Stomach (tissue), 9 donors: ENCODE measurements around the gene HTR2B. TPM values are rescaled to one million over a fixed set of nuclear protein-coding genes. Genes with fewer than 3 reads are reported as not detected.

Source experiments
- DNase-seq, 2 donors: peaks; one replicate each; pipeline versions ENCODE4 v3.0.0 to v3.0.0-alpha.2; 2013 to 2019
- H3K27ac ChIP-seq, 5 donors: fragments of 200-600 bp in 4 of 5; sonication (generic) in 4 of 5; one replicate each; pipeline ENCODE4 v1.5.1; 2013 to 2019; ENCODE audit warnings: mild to moderate bottlenecking in 1 of 5, moderate library complexity in 1 of 5
- H3K27me3 ChIP-seq, 3 donors: fragments of 200-600 bp; sonication (generic); one replicate each; pipeline ENCODE4 v1.5.1; 2017 to 2019; ENCODE audit warnings: mixed run types in 1 of 3
- H3K36me3 ChIP-seq, 4 donors: fragments of 200-600 bp; sonication (generic); 1 replicate in 3 of 4; 2 replicates in 1 of 4; pipeline ENCODE4 v1.5.1; 2016 to 2019
- H3K4me1 ChIP-seq, 4 donors: fragments of 200-600 bp; sonication (generic); one replicate each; pipeline ENCODE4 v1.5.1; 2016 to 2019
- H3K4me3 ChIP-seq, 4 donors: fragments of 200-600 bp; sonication (generic) in 3 of 4; one replicate each; pipeline ENCODE4 v1.5.1; 2016 to 2019; ENCODE audit warnings: mild to moderate bottlenecking in 1 of 4
- H3K9me3 ChIP-seq, 4 donors: fragments of 200-600 bp; sonication (generic); one replicate each; pipeline ENCODE4 v1.5.1; 2016 to 2019
- EP300 ChIP-seq: sonication (generic); formaldehyde crosslinking; IDR thresholded peaks from one replicate; pipeline ENCODE4 v1.6.1; 2017; ENCODE audit warnings: antibody characterized with exemption
- POLR2A ChIP-seq, 4 donors: fragments of 450-650 bp; IDR thresholded peaks; one replicate each; pipeline ENCODE4 v1.6.1; 2016; ENCODE audit warnings: antibody characterized with exemption in 4 of 4, control low read depth in 2 of 4, mild to moderate bottlenecking in 1 of 4, moderate library complexity in 1 of 4
- POLR2AphosphoS5 ChIP-seq, 3 donors: sonication (generic); formaldehyde crosslinking; IDR thresholded peaks; one replicate each; pipeline ENCODE4 v1.6.1; 2016; ENCODE audit warnings: antibody characterized with exemption in 3 of 3
- WGBS, 5 donors: extraction: QIAGEN DNeasy Blood & Tissue Kit in 3 of 5; methylation state at CpG; one replicate each; pipeline versions ENCODE4 v1.1.5 to v1.1.7; 2013 to 2018; 5-methylcytosine and 5-hydroxymethylcytosine counted together
- intact Hi-C: fragments of 100-400 bp; cut with DNase I; formaldehyde crosslinking; loops from one replicate; pipeline ENCODE4 v1.15.1; 2023; ENCODE audit warnings: low total_unique reads
- polyA plus RNA-seq, 3 donors: library from polyadenylated mRNA; stranded (reverse); fragments of 200-250 nt; gene quantifications; one replicate each; pipeline ENCODE4 v1.2.3, GENCODE V29; 2013
- total RNA-seq, 5 donors: library from RNA; depleted of rRNA; stranded (reverse); fragments of >200 nt; gene quantifications; one replicate each; pipeline versions ENCODE4 v1.1.0 to v1.2.3, GENCODE V29; 2014 to 2016
- TF ChIP-seq, protein P1 (sequence below), 7 experiments: fragments of 450-650 bp in 4 of 7; fragments of 200-600 bp in 3 of 7; sonication (generic) in 3 of 7; IDR thresholded peaks; one replicate each; pipeline ENCODE4 v1.5.1; 2016 to 2019; ENCODE audit warnings: antibody characterized with exemption in 7 of 7, control low read depth in 2 of 7, mild to moderate bottlenecking in 1 of 7
- donor health status: healthy with polysubstance abuse.
- donor health status: Bipolar disorder and iron deficiency.
- donor health status: healthy.

Gene HTR2B
- total and polyA plus RNA-seq, 8 donors, result 0.35 to 32.1 (median 1.3) TPM; not detected in 3

DNA sequence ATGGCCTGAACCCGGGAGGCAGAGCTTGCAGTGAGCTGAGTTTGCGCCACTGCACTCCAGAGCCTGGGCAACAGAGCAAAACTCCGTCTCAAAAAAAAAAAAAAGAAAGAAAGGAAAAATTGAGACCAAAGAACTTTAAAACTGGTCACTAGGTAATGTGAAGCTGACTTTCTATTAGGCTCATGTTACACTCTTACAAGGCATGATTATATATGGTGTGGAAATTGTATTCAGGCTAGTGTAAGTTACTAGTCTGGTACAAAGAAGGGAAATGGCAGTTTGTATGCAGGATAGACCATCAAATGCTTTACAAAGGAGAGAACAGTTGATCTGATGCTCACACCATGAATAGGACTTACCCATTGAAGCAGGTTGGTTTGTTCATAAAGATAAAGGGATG, 38.2 kb upstream of the HTR2B start:
- WGBS, 5 donors, result 92 to 96% (median 93%) methylated on average over 3 of the region's 3 CpGs
- peak overlapping the region in 4 of 5 donors; percentile 50 to 81 (median 72) for H3K27ac ChIP-seq
- H3K4me3 ChIP-seq, result no peak overlapping the region
- no peaks in the 10 kb centered on the region for H3K27me3 ChIP-seq
- DNase-seq, result no peak
- H3K9me3 ChIP-seq, result no peaks in the 10 kb centered on the region
- TF ChIP-seq EP300, result no peak
- no peak for TF ChIP-seq POLR2AphosphoS5 (IDR thresholded peaks at IDR 0.05)
- TF ChIP-seq, protein P1, sequence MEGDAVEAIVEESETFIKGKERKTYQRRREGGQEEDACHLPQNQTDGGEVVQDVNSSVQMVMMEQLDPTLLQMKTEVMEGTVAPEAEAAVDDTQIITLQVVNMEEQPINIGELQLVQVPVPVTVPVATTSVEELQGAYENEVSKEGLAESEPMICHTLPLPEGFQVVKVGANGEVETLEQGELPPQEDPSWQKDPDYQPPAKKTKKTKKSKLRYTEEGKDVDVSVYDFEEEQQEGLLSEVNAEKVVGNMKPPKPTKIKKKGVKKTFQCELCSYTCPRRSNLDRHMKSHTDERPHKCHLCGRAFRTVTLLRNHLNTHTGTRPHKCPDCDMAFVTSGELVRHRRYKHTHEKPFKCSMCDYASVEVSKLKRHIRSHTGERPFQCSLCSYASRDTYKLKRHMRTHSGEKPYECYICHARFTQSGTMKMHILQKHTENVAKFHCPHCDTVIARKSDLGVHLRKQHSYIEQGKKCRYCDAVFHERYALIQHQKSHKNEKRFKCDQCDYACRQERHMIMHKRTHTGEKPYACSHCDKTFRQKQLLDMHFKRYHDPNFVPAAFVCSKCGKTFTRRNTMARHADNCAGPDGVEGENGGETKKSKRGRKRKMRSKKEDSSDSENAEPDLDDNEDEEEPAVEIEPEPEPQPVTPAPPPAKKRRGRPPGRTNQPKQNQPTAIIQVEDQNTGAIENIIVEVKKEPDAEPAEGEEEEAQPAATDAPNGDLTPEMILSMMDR (IDR thresholded peaks at IDR 0.05), result no peak
- no peak for TF ChIP-seq POLR2A (IDR thresholded peaks at IDR 0.05)
- peaks cover 10 to 60% (median 53%) of the 10 kb centered on the region in 4 donors for H3K36me3 ChIP-seq
- intact Hi-C loops, result no loop called here
- H3K4me1 ChIP-seq, result peaks cover 0 to 16% (median 13%) of the 10 kb centered on the region in 4 donors

DNA sequence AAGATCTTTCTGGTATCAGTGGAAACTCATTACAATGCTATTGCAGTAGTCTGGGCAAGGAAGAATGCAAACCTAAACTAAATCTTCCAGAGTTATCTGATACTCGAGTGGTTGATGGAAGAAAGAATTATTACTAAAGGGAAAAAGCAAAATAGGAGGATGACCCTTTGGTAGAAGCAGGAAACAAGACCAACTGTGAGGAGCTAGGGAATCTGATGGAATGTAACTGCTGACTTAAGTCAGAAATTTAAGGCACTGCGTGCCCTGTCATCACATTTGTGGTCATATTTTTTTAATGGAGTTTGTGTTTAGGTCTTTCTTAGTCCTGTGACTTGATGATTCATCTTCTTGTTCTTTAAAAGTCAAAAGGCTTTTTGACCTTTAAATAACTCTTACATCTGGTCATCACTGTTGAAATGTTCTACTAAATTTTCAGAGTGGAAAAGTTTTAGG, 37.1 kb upstream of the HTR2B start:
- no peak overlapping the region for H3K4me3 ChIP-seq
- H3K36me3 ChIP-seq, result peaks cover 10 to 51% (median 47%) of the 10 kb centered on the region in 4 donors
- peaks cover 0 to 16% (median 13%) of the 10 kb centered on the region in 4 donors for H3K4me1 ChIP-seq
- no peaks in the 10 kb centered on the region for H3K27me3 ChIP-seq
- TF ChIP-seq POLR2AphosphoS5 (IDR thresholded peaks at IDR 0.05) (peak in 2 of 3 donors; percentile 21 to 59), EP300 (no peak), POLR2A (IDR thresholded peaks at IDR 0.05) (no peak)
- TF ChIP-seq, protein P1 (IDR thresholded peaks at IDR 0.05), result no peak
- no peak for DNase-seq
- 51 to 71% (median 68%) methylated on average over 2 of the region's 2 CpGs for WGBS, 5 donors
- intact Hi-C loops, result no loop called here
- H3K27ac ChIP-seq, result peak overlapping the region in 4 of 5 donors; percentile 50 to 81 (median 72)
- H3K9me3 ChIP-seq, result no peaks in the 10 kb centered on the region

DNA sequence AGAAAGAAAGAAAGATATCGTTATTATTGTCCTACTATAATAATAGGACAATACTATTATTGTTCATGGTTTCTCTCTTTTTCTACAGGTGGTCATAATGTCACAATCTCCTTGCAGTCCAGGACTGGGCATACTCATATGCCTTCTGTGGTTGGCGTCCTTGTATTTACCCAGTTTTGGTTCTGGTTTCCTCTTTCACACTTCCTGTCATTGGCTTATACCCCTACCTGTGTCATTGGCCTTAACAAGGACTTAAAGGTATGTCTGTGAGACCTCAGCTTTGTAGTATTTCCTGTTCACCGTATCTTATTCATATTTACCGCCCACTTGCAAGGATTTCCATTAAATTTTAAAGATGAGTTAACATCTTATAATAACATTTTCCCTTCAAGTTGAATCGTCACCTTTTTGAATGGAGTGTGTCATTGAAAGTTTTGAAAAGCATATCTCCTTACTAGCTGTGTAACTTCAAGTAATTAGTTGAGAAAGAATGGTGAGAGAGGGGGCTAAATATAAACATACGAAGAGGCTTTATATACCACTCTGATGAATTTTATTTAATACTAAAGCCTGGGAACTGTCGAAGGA, 36.5 kb upstream of the HTR2B start:
- TF ChIP-seq, protein P1 (IDR thresholded peaks at IDR 0.05), result no peak
- TF ChIP-seq POLR2A (IDR thresholded peaks at IDR 0.05) (no peak), EP300 (no peak), POLR2AphosphoS5 (IDR thresholded peaks at IDR 0.05) (no peak)
- WGBS, 5 donors, result 70 to 84% (median 78%) methylated on average over 7 of the region's 7 CpGs
- DNase-seq, result no peak
- intact Hi-C loops, result no loop called here
- Histone ChIP-seq H3K27ac (peak overlapping the region in 4 of 5 donors; percentile 50 to 81 (median 72)), H3K4me3 (no peak overlapping the region), H3K9me3 (no peaks in the 10 kb centered on the region), H3K4me1 (peaks cover 0 to 16% (median 13%) of the 10 kb centered on the region in 4 donors), H3K27me3 (no peaks in the 10 kb centered on the region), H3K36me3 (peaks cover 9 to 46% (median 41%) of the 10 kb centered on the region in 4 donors)

DNA sequence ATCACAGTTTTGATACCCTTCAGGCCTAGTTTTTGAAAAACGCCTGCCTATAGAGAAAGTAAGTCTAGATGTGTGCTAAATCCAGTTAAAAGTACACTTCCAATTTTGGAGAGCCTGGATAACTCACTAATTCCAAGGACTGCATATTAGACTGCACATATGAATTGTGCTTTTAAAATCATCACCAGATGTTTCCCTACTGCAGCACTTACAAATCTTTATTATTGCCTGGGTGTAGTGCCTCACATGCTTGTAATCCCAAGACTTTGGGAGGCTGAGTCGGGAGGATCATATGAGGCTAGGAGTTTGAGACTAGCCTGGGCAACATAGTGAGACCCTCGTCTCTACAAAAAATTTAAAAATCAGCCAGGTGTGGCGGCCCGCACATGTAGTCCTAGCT, 35.9 kb upstream of the HTR2B start:
- Histone ChIP-seq H3K4me3 (no peak overlapping the region), H3K4me1 (peaks cover 0 to 16% (median 13%) of the 10 kb centered on the region in 4 donors), H3K27ac (peak overlapping the region in 4 of 5 donors; percentile 8 to 81 (median 72)), H3K27me3 (no peaks in the 10 kb centered on the region), H3K9me3 (no peaks in the 10 kb centered on the region), H3K36me3 (peaks cover 3 to 39% (median 35%) of the 10 kb centered on the region in 4 donors)
- intact Hi-C loops, result no loop called here
- no peak for DNase-seq
- 92 to 99% (median 97%) methylated on average over 5 of the region's 5 CpGs for WGBS, 5 donors
- TF ChIP-seq EP300 (no peak), POLR2A (IDR thresholded peaks at IDR 0.05) (no peak), POLR2AphosphoS5 (IDR thresholded peaks at IDR 0.05) (no peak)
- TF ChIP-seq, protein P1 (IDR thresholded peaks at IDR 0.05), result no peak
